ENCODE data around the gene ZC3H18.

- no peak for TF ChIP-seq CTCF (IDR thresholded peaks at IDR 0.05; ENCODE audit: low read depth, low read length, poor library complexity, severe bottlenecking)
- TF ChIP-seq EZH2phosphoT487 (IDR thresholded peaks at IDR 0.05; ENCODE audit: borderline replicate concordance, low read length), result no peak
Measured at GRCh38 chr16:88636488-88637265, 66.5 kb downstream of the ZC3H18 start.
